H9 (cell line): Measurements from ENCODE around the gene FBH1. TPM values are rescaled to one million over a fixed set of nuclear protein-coding genes. Genes with fewer than 3 reads are reported as not detected.

Experiments used
- DNase-seq: peaks from one replicate; pipeline ENCODE4 v3.0.0-alpha.2; 2017
- H2AFZ ChIP-seq: one replicate; pipeline ENCODE4 v1.6.1; 2013; ENCODE audit warnings: mild to moderate bottlenecking, low read length, control low read depth, moderate library complexity
- H2AK5ac ChIP-seq: 2 replicates; pipeline ENCODE4 v1.6.1; 2013; ENCODE audit warnings: low read length, control low read depth, mixed read lengths; ENCODE audit not compliant: insufficient read length
- H2BK120ac ChIP-seq: one replicate; pipeline ENCODE4 v1.6.1; 2013; ENCODE audit warnings: low read depth, mild to moderate bottlenecking, low read length, control low read depth, inconsistent platforms; ENCODE audit not compliant: poor library complexity, severe bottlenecking
- H2BK12ac ChIP-seq: 2 replicates; pipeline ENCODE4 v1.6.1; 2013; ENCODE audit warnings: low read length, control low read depth, mixed read lengths, low read depth; ENCODE audit not compliant: insufficient read length
- H2BK15ac ChIP-seq: 2 replicates; pipeline ENCODE4 v1.6.1; 2013; ENCODE audit warnings: low read depth, low read length, control low read depth
- H2BK20ac ChIP-seq: one replicate; pipeline ENCODE4 v1.6.1; 2013; ENCODE audit warnings: low read depth, mild to moderate bottlenecking, low read length, control low read depth, inconsistent platforms; ENCODE audit not compliant: poor library complexity, severe bottlenecking
- H2BK5ac ChIP-seq: 2 replicates; pipeline ENCODE4 v1.6.1; 2013; ENCODE audit warnings: low read length, control low read depth, mixed read lengths; ENCODE audit not compliant: insufficient read length
- H3K14ac ChIP-seq: 2 replicates; pipeline ENCODE4 v1.6.1; 2013; ENCODE audit warnings: low read length, control low read depth; ENCODE audit not compliant: insufficient read depth
- H3K18ac ChIP-seq: 2 replicates; pipeline ENCODE4 v1.6.1; 2013; ENCODE audit warnings: low read depth, mild to moderate bottlenecking, mixed read lengths, low read length, control low read depth; ENCODE audit not compliant: insufficient read length
- H3K23ac ChIP-seq: 2 replicates; pipeline ENCODE4 v1.6.1; 2013; ENCODE audit warnings: low read length, control low read depth, mixed read lengths, low read depth; ENCODE audit not compliant: insufficient read length
- H3K23me2 ChIP-seq: 2 replicates; pipeline ENCODE4 v1.6.1; 2013; ENCODE audit warnings: low read depth, mild to moderate bottlenecking, mixed read lengths, low read length, control low read depth; ENCODE audit not compliant: insufficient read length, poor library complexity, severe bottlenecking
- H3K27ac ChIP-seq: 2 replicates; pipeline ENCODE4 v1.5.1; 2013; ENCODE audit warnings: low read length, control low read depth, mixed read lengths, low read depth; ENCODE audit not compliant: insufficient read length
- H3K27me3 ChIP-seq: 2 replicates; pipeline ENCODE4 v1.6.1; 2013; ENCODE audit warnings: low read length, control low read depth, inconsistent platforms; ENCODE audit not compliant: insufficient read depth
- H3K4ac ChIP-seq: 2 replicates; pipeline ENCODE4 v1.6.1; 2013; ENCODE audit warnings: low read depth, mild to moderate bottlenecking, control low read depth, inconsistent platforms, low read length, moderate library complexity
- H3K4me1 ChIP-seq: 2 replicates; pipeline ENCODE4 v1.6.1; 2013; ENCODE audit warnings: low read length, control low read depth, inconsistent platforms; ENCODE audit not compliant: insufficient read depth
- H3K4me2 ChIP-seq: 2 replicates; pipeline ENCODE4 v1.6.1; 2013; ENCODE audit warnings: low read length, control low read depth, mixed read lengths; ENCODE audit not compliant: insufficient read length, insufficient read depth
- H3K56ac ChIP-seq: 2 replicates; pipeline ENCODE4 v1.6.1; 2013; ENCODE audit warnings: low read depth, mild to moderate bottlenecking, mixed read lengths, low read length, control low read depth; ENCODE audit not compliant: insufficient read length
- H3K79me1 ChIP-seq: 2 replicates; pipeline ENCODE4 v1.6.1; 2013; ENCODE audit warnings: low read depth, mild to moderate bottlenecking, moderate library complexity, low read length, control low read depth, inconsistent platforms; ENCODE audit not compliant: insufficient read depth, poor library complexity, severe bottlenecking
- H3K79me2 ChIP-seq: 2 replicates; pipeline ENCODE4 v1.6.1; 2013; ENCODE audit warnings: low read length, control low read depth, inconsistent platforms; ENCODE audit not compliant: insufficient read depth
- H3K9ac ChIP-seq: 2 replicates; pipeline ENCODE4 v1.6.1; 2013; ENCODE audit warnings: low read length, control low read depth, mixed read lengths; ENCODE audit not compliant: insufficient read length; ENCODE audit errors: extremely low read depth
- H3K9me3 ChIP-seq: one replicate; pipeline ENCODE4 v1.6.1; 2013; ENCODE audit warnings: low read depth, low read length, inconsistent platforms; ENCODE audit not compliant: control insufficient read depth
- H3T11ph ChIP-seq: one replicate; pipeline ENCODE4 v1.6.1; 2013; ENCODE audit warnings: mild to moderate bottlenecking, low read length, control low read depth, inconsistent platforms
- H4K20me1 ChIP-seq: one replicate; pipeline ENCODE4 v1.6.1; 2013; ENCODE audit not compliant: control insufficient read depth, insufficient read length, insufficient read depth
- H4K5ac ChIP-seq: 2 replicates; pipeline ENCODE4 v1.6.1; 2013; ENCODE audit warnings: low read depth, mild to moderate bottlenecking, mixed read lengths, low read length, control low read depth; ENCODE audit not compliant: insufficient read length
- H4K8ac ChIP-seq: replicated peaks from 2 replicates; pipeline ENCODE4 v1.6.1; 2013; ENCODE audit warnings: low read length, control low read depth, mixed read lengths, low read depth; ENCODE audit not compliant: insufficient read length
- H4K91ac ChIP-seq: 2 replicates; pipeline ENCODE4 v1.6.1; 2013; ENCODE audit warnings: low read depth, mild to moderate bottlenecking, moderate library complexity, mixed read lengths, low read length, control low read depth; ENCODE audit not compliant: insufficient read length
- H3K27ac Mint-ChIP-seq, 3 experiments: 2 replicates in 2 of 3; 3 replicates in 1 of 3; pipeline ENCODE4 v1.8.0; 2020 to 2021; ENCODE audit warnings: mixed read lengths in 3 of 3, mild to moderate bottlenecking in 1 of 3, moderate library complexity in 1 of 3
- H3K27me3 Mint-ChIP-seq: 2 replicates; pipeline ENCODE4 v1.8.0; 2021; ENCODE audit warnings: low read depth, mild to moderate bottlenecking, moderate library complexity, mixed read lengths
- H3K36me3 Mint-ChIP-seq, 3 experiments: 2 replicates in 2 of 3; 3 replicates in 1 of 3; pipeline ENCODE4 v1.8.0; 2020 to 2021; ENCODE audit warnings: low read depth in 3 of 3, mixed read lengths in 3 of 3; ENCODE audit not compliant: insufficient read depth in 1 of 3
- H3K4me1 Mint-ChIP-seq, 2 experiments: 2 replicates each; pipeline ENCODE4 v1.8.0; 2020; ENCODE audit warnings: mixed read lengths in 2 of 2
- H3K4me3 Mint-ChIP-seq, 2 experiments: 2 replicates in 1 of 2; 3 replicates in 1 of 2; pipeline ENCODE4 v1.8.0; 2020 to 2021; ENCODE audit warnings: mild to moderate bottlenecking in 2 of 2, mixed read lengths in 2 of 2, moderate library complexity in 1 of 2
- H3K9me3 Mint-ChIP-seq, 2 experiments: 2 replicates in 1 of 2; 3 replicates in 1 of 2; pipeline ENCODE4 v1.8.0; 2020; ENCODE audit warnings: mild to moderate bottlenecking in 2 of 2, mixed read lengths in 2 of 2, moderate library complexity in 1 of 2
- WGBS: extraction: QIAGEN DNeasy Blood & Tissue Kit; methylation state at CpG from one replicate; pipeline ENCODE4 v1.1.7; 2013; ENCODE audit warnings: missing lambda C conversion rate, low lambda C conversion rate, mixed read lengths; ENCODE audit not compliant: insufficient read length; ENCODE audit errors: extremely low coverage; 5-methylcytosine and 5-hydroxymethylcytosine counted together
- total RNA-seq: library from RNA; stranded (reverse); gene quantifications from 2 replicates; pipeline ENCODE4 v1.2.1, GENCODE V29; 2021
- TF ChIP-seq, protein P1 (sequence below): fragments of 200-600 bp; sonication (generic); conservative IDR thresholded peaks from 3 replicates; pipeline ENCODE4 v1.8.0; 2021; ENCODE audit warnings: antibody characterized with exemption, mild to moderate bottlenecking

The FBH1 gene
- total RNA-seq, 1 experiment from 2014 or later = 52.2 TPM

- H3K27me3 Mint-ChIP-seq = peaks cover 2% of the 10 kb centered on the region
- Histone ChIP-seq H2BK15ac (no peak overlapping the region), H3K18ac (no peak overlapping the region), H2BK12ac (no peak overlapping the region), H3K56ac (no peak overlapping the region), H3K27me3 (no peaks in the 10 kb centered on the region), H4K91ac (no peak overlapping the region), H3K4ac (no peak overlapping the region), H3K79me1 (no peaks in the 10 kb centered on the region), H3T11ph (no peak overlapping the region), H4K8ac (no peak overlapping the region), H4K5ac (no peak overlapping the region), H2BK5ac (no peak overlapping the region), H3K4me1 (no peaks in the 10 kb centered on the region), H2AK5ac (no peak overlapping the region), H3K79me2 (no peaks in the 10 kb centered on the region), H3K23me2 (no peaks in the 10 kb centered on the region), H3K4me2 (no peak overlapping the region), H2BK20ac (no peak overlapping the region), H2BK120ac (no peak overlapping the region), H3K23ac (no peak overlapping the region), H3K14ac (no peak overlapping the region), H3K9ac (no peak overlapping the region), H2AFZ (no peak overlapping the region), H3K27ac (no peak overlapping the region), H3K9me3 (no peaks in the 10 kb centered on the region), H4K20me1 (no peaks in the 10 kb centered on the region)
- no peak for DNase-seq
- peaks cover 6 to 7% of the 10 kb centered on the region in 2 experiments; a peak in 3 of 4 replicates for H3K4me1 Mint-ChIP-seq
- no peak overlapping the region; a peak in 1 of 7 replicates for H3K27ac Mint-ChIP-seq
- no peaks in the 10 kb centered on the region for H3K36me3 Mint-ChIP-seq
- TF ChIP-seq, protein P1, sequence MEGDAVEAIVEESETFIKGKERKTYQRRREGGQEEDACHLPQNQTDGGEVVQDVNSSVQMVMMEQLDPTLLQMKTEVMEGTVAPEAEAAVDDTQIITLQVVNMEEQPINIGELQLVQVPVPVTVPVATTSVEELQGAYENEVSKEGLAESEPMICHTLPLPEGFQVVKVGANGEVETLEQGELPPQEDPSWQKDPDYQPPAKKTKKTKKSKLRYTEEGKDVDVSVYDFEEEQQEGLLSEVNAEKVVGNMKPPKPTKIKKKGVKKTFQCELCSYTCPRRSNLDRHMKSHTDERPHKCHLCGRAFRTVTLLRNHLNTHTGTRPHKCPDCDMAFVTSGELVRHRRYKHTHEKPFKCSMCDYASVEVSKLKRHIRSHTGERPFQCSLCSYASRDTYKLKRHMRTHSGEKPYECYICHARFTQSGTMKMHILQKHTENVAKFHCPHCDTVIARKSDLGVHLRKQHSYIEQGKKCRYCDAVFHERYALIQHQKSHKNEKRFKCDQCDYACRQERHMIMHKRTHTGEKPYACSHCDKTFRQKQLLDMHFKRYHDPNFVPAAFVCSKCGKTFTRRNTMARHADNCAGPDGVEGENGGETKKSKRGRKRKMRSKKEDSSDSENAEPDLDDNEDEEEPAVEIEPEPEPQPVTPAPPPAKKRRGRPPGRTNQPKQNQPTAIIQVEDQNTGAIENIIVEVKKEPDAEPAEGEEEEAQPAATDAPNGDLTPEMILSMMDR = no peak
- no peaks in the 10 kb centered on the region for H3K9me3 Mint-ChIP-seq
- H3K4me3 Mint-ChIP-seq = no peak overlapping the region
- WGBS = no CpG with 5 or more reads among the region's 40 CpGs
These were observed 49.4 kb upstream of the FBH1 start for GRCh38 chr10:5840314-5841307.
